Skeletal muscle cell (primary cell): ENCODE measurements around the gene VSIR.

ENCODE experiments used
- DNase-seq: peaks from one replicate; pipeline ENCODE4 v3.0.0-alpha.2; 2010; ENCODE audit warnings: low read depth
- H3K4me3 ChIP-seq: 2 replicates; pipeline ENCODE4 v1.5.1; 2011; ENCODE audit warnings: low read depth, mild to moderate bottlenecking, control low read depth, low read length, moderate library complexity

The VSIR gene

GRCh38 chr10:71807557-71808510 is 34.5 kb upstream of the VSIR start:
- no peak overlapping the region for H3K4me3 ChIP-seq
- DNase-seq = no peak

GRCh38 chr10:71806704-71807556 is 33.6 kb upstream of the VSIR start:
- H3K4me3 ChIP-seq = no peak overlapping the region
- no peak for DNase-seq

GRCh38 chr10:71805776-71806703 is 32.7 kb upstream of the VSIR start:
- no peak for DNase-seq
- H3K4me3 ChIP-seq = no peak overlapping the region

- no peak for DNase-seq
These were observed 30.8 kb upstream of the VSIR start for GRCh38 chr10:71804077-71804476.

GRCh38 chr10:71802715-71803488 is 29.6 kb upstream of the VSIR start:
- no peak for DNase-seq
- no peak overlapping the region for H3K4me3 ChIP-seq

More at GRCh38 chr10:71804077-71804476, 30.8 kb upstream of the VSIR start:
- H3K4me3 ChIP-seq = no peak overlapping the region

- H3K4me3 ChIP-seq = no peak overlapping the region
- DNase-seq = no peak
These were observed 28.9 kb upstream of the VSIR start for GRCh38 chr10:71802235-71802634.

- no peak for DNase-seq
- no peak overlapping the region for H3K4me3 ChIP-seq
These were observed 28.0 kb upstream of the VSIR start for GRCh38 chr10:71801361-71801760.

GRCh38 chr10:71799608-71800453 is 26.5 kb upstream of the VSIR start:
- DNase-seq = no peak
- H3K4me3 ChIP-seq = no peak overlapping the region

- no peak overlapping the region for H3K4me3 ChIP-seq
- DNase-seq = no peak
These were observed 25.8 kb upstream of the VSIR start for GRCh38 chr10:71799112-71799511.

GRCh38 chr10:71798308-71798624 is 24.9 kb upstream of the VSIR start:
- H3K4me3 ChIP-seq = no peak overlapping the region
- no peak for DNase-seq

GRCh38 chr10:71797533-71798307 is 24.4 kb upstream of the VSIR start:
- DNase-seq = no peak
- H3K4me3 ChIP-seq = no peak overlapping the region

- no peak for DNase-seq
- no peak overlapping the region for H3K4me3 ChIP-seq
These were observed 23.6 kb upstream of the VSIR start for GRCh38 chr10:71796749-71797405.

- no peak overlapping the region for H3K4me3 ChIP-seq
- DNase-seq = no peak
These were observed 21.9 kb upstream of the VSIR start for GRCh38 chr10:71795248-71795647.

- no peak overlapping the region for H3K4me3 ChIP-seq
- no peak for DNase-seq
These were observed 17.6 kb upstream of the VSIR start for GRCh38 chr10:71790749-71791440.

GRCh38 chr10:71789871-71790270 is 16.6 kb upstream of the VSIR start:
- H3K4me3 ChIP-seq = no peak overlapping the region

GRCh38 chr10:71788954-71789353 is 15.6 kb upstream of the VSIR start:
- DNase-seq = no peak
- no peak overlapping the region for H3K4me3 ChIP-seq

More at GRCh38 chr10:71789871-71790270, 16.6 kb upstream of the VSIR start:
- no peak for DNase-seq
